GM18511 (cell line): ENCODE results near the gene ANKRD40CL.
A peak's percentile ranks its signal among the peaks of the same experiment; 100 is the strongest.

Experiments used
- ATAC-seq: cut with Tn5 transposase; IDR thresholded peaks from one replicate; pipeline ENCODE4 v1.9.1; 2021; ENCODE audit warnings: mild to moderate bottlenecking, moderate library complexity; ENCODE audit not compliant: unreplicated experiment

ANKRD40CL gene

GRCh38 chr17:50719144-50719923 is 48.0 kb downstream of the ANKRD40CL start, which contains the start of gene LUC7L3:
Gene LUC7L3, plus strand, starts transcription at chr17:50719603. Its CDS starts 130 bp downstream, at chr17:50719733.
- ATAC-seq = peak; percentile 94

GRCh38 chr17:50715471-50715870 is 51.8 kb downstream of the ANKRD40CL start:
- ATAC-seq = no peak

GRCh38 chr17:50712641-50713040 is 54.7 kb downstream of the ANKRD40CL start:
- no peak for ATAC-seq
